ENCODE data around the gene PPFIBP1. TPM values are rescaled to one million over a fixed set of nuclear protein-coding genes. Genes with fewer than 3 reads are reported as not detected.
A peak's percentile ranks its signal among the peaks of the same experiment; 100 is the strongest.

Gene PPFIBP1
- total RNA-seq, 2 donors from 2014 or later = 40.1 to 44.7 TPM

GRCh38 chr12:27680619-27681018 is 156.6 kb downstream of the PPFIBP1 start:
- Histone ChIP-seq H3K9ac (ENCODE audit: low read depth in 2 of 2, low read length in 2 of 2) (no peak overlapping the region), H3K4me3 (no peak overlapping the region), H3K27me3 (no peaks in the 10 kb centered on the region), H3K27ac (peak overlapping the region; percentile 6), H3K9me3 (no peaks in the 10 kb centered on the region), H3K4me1 (no peaks in the 10 kb centered on the region), H3K36me3 (no peaks in the 10 kb centered on the region)
- intact Hi-C loops (cut with DNase I) = no loop called here
- DNase-seq = no peak
- TF ChIP-seq CTCF (IDR thresholded peaks at IDR 0.05) = no peak

GRCh38 chr12:27682534-27682933 is 158.5 kb downstream of the PPFIBP1 start:
- intact Hi-C loops (cut with DNase I) = no loop called here
- H3K27ac ChIP-seq = no peak overlapping the region
- no peaks in the 10 kb centered on the region for H3K36me3 ChIP-seq
- no peaks in the 10 kb centered on the region for H3K27me3 ChIP-seq
- H3K4me1 ChIP-seq = no peaks in the 10 kb centered on the region
- no peak for DNase-seq
- H3K9me3 ChIP-seq = no peaks in the 10 kb centered on the region
- TF ChIP-seq CTCF (IDR thresholded peaks at IDR 0.05) = no peak
- H3K4me3 ChIP-seq = no peak overlapping the region
- no peak overlapping the region for H3K9ac ChIP-seq (ENCODE audit: low read depth in 2 of 2, low read length in 2 of 2)

GRCh38 chr12:27685274-27685673 is 161.3 kb downstream of the PPFIBP1 start:
- DNase-seq = no peak
- H3K4me3 ChIP-seq = no peak overlapping the region
- H3K9me3 ChIP-seq = no peaks in the 10 kb centered on the region
- peak overlapping the region; percentile 34 for H3K27ac ChIP-seq
- intact Hi-C loops (cut with DNase I) = no loop called here
- no peaks in the 10 kb centered on the region for H3K27me3 ChIP-seq
- no peak overlapping the region for H3K9ac ChIP-seq (ENCODE audit: low read depth in 2 of 2, low read length in 2 of 2)
- H3K36me3 ChIP-seq = no peaks in the 10 kb centered on the region
- no peaks in the 10 kb centered on the region for H3K4me1 ChIP-seq
- TF ChIP-seq CTCF (IDR thresholded peaks at IDR 0.05) = no peak

GRCh38 chr12:27686147-27686546 is 162.1 kb downstream of the PPFIBP1 start:
- no peaks in the 10 kb centered on the region for H3K4me1 ChIP-seq
- H3K9me3 ChIP-seq = no peaks in the 10 kb centered on the region
- intact Hi-C loops (cut with DNase I) = no loop called here
- H3K4me3 ChIP-seq = no peak overlapping the region
- no peak overlapping the region for H3K9ac ChIP-seq (ENCODE audit: low read depth in 2 of 2, low read length in 2 of 2)
- no peak for DNase-seq
- peak overlapping the region; percentile 34 for H3K27ac ChIP-seq
- no peak for TF ChIP-seq CTCF (IDR thresholded peaks at IDR 0.05)
- H3K36me3 ChIP-seq = no peaks in the 10 kb centered on the region
- no peaks in the 10 kb centered on the region for H3K27me3 ChIP-seq

- H3K4me3 ChIP-seq = no peak overlapping the region
- no peaks in the 10 kb centered on the region for H3K36me3 ChIP-seq
- TF ChIP-seq CTCF (IDR thresholded peaks at IDR 0.05) = no peak
- no peaks in the 10 kb centered on the region for H3K9me3 ChIP-seq
- H3K27ac ChIP-seq = no peak overlapping the region
- H3K9ac ChIP-seq (ENCODE audit: low read depth in 2 of 2, low read length in 2 of 2) = no peak overlapping the region
- intact Hi-C loops (cut with DNase I) = no loop called here
- no peaks in the 10 kb centered on the region for H3K4me1 ChIP-seq
- H3K27me3 ChIP-seq = no peaks in the 10 kb centered on the region
- no peak for DNase-seq
Measured at GRCh38 chr12:27688671-27689070, 164.7 kb downstream of the PPFIBP1 start.

Data from colonic mucosa (tissue), 4 donors.